Amniotic epithelial cell (primary cell): ENCODE results near the gene FIBCD1.

Experiments
- DNase-seq: peaks from one replicate; pipeline ENCODE4 v3.0.0-alpha.2; 2010; ENCODE audit warnings: low read depth

Gene FIBCD1

GRCh38 chr9:130878295-130878694 is 60.8 kb downstream of the FIBCD1 start:
- no peak for DNase-seq

DNA sequence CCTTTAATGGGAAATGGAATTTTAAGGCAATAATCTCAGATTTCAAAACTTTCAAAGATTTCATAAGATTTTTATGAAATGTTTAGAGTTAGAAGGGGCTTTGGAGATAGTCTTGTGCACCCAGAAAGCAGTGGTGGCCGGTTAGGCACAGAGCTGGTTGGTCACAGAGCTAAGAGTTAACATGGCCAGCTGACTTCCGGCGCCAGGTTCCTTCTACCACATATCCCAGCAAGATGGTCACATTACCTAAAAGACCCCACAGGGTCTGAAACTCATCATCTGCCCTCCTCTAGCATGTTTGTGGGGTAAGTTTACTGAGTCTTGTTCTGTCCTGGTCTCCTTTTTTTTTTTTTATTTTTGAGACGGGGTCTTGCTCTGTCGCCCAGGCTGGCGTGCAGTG is 61.7 kb downstream of the FIBCD1 start:
- no peak for DNase-seq

GRCh38 chr9:130874783-130875182 is 64.3 kb downstream of the FIBCD1 start:
- no peak for DNase-seq

GRCh38 chr9:130873966-130874365 is 65.1 kb downstream of the FIBCD1 start:
- DNase-seq, result no peak

- DNase-seq, result no peak
Measured at GRCh38 chr9:130872912-130873503, 66.0 kb downstream of the FIBCD1 start.

DNA sequence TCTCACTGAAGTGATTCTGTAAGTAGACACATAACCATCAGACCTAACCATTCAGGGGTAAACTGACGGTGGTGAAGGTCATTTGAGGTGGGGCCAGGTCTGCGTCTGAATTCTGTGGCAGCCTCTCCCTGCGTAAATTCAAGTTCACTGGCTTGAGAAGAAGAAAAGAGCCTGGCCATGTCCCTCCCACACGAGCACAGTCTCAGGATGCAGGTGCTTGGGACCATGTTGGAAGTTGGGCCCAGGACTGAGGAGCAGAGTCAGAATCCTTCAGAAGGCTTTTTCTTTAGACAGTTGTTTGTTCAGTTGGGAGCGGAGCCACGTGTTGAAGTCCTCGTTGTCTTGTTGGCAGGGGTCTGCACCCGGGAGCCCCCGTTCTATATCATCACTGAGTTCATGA is 66.5 kb downstream of the FIBCD1 start:
- DNase-seq, result no peak

- DNase-seq, result no peak
Measured at GRCh38 chr9:130872093-130872492, 67.0 kb downstream of the FIBCD1 start.

GRCh38 chr9:130871395-130872062 is 67.5 kb downstream of the FIBCD1 start:
- DNase-seq, result no peak

DNA sequence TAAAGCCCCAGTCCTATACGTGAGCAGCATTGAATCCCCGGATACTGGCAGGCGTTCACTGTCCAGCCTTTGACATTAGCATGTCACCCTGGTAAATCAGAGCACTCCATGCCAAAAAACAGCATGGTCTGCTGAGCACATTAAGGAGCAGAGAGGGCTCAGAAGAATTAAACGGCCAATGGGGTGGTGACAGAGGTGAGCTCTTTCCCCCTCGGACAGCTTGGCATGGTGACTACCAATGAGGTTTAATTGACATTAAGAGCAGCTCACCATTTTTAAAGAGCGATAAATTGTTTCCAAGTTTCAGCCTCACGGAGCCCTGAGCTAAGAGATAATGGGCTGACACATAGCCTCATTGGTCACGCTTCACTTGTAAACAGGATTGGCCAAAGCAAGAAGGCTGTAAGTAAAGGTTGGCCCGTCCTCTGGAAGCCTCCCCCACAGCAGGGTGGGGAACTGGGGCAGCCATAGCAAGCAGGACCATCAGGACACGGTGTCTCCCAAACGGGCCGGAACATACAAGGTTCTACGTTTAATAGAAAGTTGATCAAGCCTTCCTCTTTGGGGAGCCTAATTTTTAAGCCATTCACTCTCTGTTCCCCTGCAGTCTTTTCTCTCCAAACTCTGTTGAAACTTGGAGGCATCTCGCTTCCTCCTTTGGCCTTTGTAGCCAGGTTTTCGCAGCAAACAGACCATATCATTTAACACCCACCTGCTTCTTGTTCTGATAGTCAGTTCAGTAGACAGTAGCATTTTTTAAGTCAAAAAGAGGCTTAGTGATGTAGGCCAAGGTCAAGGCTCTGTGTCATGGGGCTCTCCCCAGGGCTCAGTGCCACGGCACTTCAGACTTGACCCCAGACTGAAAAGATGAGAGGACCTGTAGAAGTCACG is 68.3 kb downstream of the FIBCD1 start:
- no peak for DNase-seq

GRCh38 chr9:130869250-130869649 is 69.8 kb downstream of the FIBCD1 start:
- DNase-seq, result peak; percentile 76

- DNase-seq, result no peak
Measured at GRCh38 chr9:130868230-130868629, 70.8 kb downstream of the FIBCD1 start.

- no peak for DNase-seq
Measured at GRCh38 chr9:130867556-130867955, 71.5 kb downstream of the FIBCD1 start.

- DNase-seq, result peak; percentile 92
Measured at GRCh38 chr9:130866474-130866965, 72.5 kb downstream of the FIBCD1 start.

GRCh38 chr9:130865921-130866320 is 73.1 kb downstream of the FIBCD1 start:
- DNase-seq, result no peak

DNA sequence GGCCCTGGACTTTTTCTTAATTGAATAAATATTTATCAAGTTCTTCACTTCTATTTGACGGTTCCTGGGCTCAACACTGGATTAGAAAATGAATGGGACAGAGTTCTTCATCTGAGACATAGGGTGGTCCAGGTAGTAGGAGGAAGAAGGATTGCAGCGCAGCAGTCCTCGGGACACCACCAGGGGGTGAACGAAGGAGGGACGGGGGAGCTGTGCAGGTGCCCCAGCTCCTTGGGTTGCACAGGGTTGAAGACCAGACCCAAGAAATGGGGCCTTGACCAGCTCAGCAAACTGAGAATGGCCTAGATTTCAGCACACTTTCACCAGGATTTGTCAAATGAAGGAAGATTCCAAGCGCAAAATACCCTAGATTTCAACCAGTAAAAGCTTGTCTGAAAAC is 74.5 kb downstream of the FIBCD1 start:
- no peak for DNase-seq

GRCh38 chr9:130862747-130863146 is 76.3 kb downstream of the FIBCD1 start:
- DNase-seq, result no peak

- no peak for DNase-seq
Measured at GRCh38 chr9:130862217-130862616, 76.8 kb downstream of the FIBCD1 start.

DNA sequence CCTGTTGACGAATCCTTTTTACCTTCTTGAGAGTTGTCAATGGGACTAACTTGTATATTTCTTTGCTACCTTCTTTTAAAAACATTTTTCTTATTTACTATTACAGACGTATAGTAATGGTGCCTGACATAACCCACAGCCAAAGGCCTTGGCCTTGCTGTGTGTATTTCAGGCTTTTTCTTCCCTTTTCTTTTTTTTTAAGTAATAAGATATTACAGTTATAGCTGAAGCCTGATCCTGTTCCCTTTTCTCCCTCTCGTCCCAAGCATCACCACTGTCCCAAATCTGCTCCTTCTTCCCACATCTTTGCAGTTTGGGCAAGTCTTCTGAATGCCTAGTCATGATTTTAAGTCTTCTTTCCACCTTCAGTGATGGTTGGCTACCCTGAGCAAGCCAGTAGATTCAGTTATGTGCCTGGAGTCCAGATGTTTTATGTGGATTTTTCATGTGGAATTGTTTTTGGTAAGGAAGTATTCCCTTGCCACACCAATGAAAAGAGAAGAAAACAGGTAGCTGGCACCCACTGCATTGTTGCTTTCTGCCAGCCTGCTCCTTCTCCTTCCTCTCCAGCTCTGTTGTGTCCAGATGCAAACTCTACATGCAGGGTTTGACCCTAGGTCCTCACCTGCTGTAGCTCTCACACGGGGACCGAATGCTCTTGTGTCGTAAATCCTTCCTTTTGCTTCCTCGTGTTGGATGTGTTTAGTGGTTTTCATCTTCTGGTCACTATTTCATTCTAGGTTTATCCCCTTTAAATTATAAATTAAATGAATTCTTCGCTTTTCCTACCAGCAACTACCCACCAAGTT is 77.5 kb downstream of the FIBCD1 start:
- DNase-seq, result no peak

GRCh38 chr9:130860458-130861316 is 78.4 kb downstream of the FIBCD1 start:
- DNase-seq, result peak; percentile 90

DNA sequence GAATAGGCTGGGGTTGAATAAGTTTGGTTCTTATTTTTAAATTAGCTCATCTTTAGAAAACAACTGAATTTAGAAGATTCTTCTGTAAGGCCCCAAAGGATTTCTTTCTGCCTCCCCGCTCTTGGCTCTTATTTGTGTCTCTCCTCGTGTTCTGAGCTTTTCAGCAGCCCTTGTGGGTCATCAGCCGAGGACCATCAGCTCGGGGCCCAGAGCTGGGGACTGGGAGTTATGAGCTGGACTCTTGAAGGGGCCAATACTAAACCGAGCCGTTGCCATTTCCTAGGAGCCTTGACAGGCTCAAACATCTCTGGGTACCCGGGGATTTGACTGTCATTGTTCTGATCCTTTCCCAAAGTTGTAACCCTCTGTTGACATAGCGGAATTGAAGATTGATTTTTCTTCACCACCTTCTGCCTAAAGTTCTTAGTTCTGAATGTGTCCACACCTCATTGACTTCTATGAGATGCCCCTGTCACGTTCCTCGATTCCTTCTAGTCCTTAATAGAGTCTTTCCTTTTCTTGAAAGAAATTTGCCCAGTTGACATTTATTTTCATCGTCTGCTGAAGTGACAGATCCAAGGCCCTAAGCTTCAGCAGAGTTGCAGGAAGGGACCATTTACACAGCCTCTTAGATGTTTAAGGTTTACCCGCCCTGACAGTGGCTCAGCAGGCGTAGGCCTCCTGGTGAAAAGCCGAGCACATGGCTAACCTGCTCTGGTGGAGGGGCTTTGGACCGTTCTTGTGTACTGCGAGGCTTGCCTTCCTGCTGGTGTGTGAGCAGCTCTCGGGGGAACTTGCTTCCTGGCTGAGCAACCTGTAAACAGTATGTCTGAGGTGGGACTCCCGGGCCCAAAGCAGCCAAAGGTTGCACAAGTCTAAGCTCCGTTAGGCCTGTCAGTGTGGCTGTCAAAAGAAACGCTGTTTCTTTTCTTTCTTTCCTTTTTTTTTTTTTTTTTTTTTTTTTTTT is 80.0 kb downstream of the FIBCD1 start:
- DNase-seq, result no peak
